Neural progenitor cell (in vitro differentiated cells): ENCODE results near the gene SPR. TPM values are rescaled to one million over a fixed set of nuclear protein-coding genes. Genes with fewer than 3 reads are reported as not detected.

Experiments
- DNase-seq: peaks from one replicate; pipeline ENCODE4 v3.0.0-alpha.2; 2016; ENCODE audit warnings: low spot score
- H2AFZ ChIP-seq: fragments of 200-600 bp; sonication (generic); replicated peaks from 2 replicates; pipeline ENCODE4 v1.6.1; 2016; ENCODE audit warnings: antibody characterized with exemption
- H3F3A ChIP-seq: fragments of 200-600 bp; sonication (generic); 2 replicates; pipeline ENCODE4 v1.6.1; 2016; ENCODE audit warnings: antibody characterized with exemption, low read depth
- H3K27ac ChIP-seq: fragments of 200-600 bp; sonication (generic); 2 replicates; pipeline ENCODE4 v1.5.1; 2016; ENCODE audit warnings: mild to moderate bottlenecking
- H3K27me3 ChIP-seq: fragments of 200-600 bp; sonication (generic); 2 replicates; pipeline ENCODE4 v1.6.1; 2016; ENCODE audit warnings: mild to moderate bottlenecking, moderate library complexity
- H3K36me3 ChIP-seq: fragments of 200-600 bp; sonication (generic); 2 replicates; pipeline ENCODE4 v1.5.1; 2016
- H3K4me1 ChIP-seq: fragments of 200-600 bp; sonication (generic); 2 replicates; pipeline ENCODE4 v1.6.1; 2016; ENCODE audit warnings: mixed run types
- H3K4me2 ChIP-seq: fragments of 200-600 bp; sonication (generic); 2 replicates; pipeline ENCODE4 v1.6.1; 2016
- H3K4me3 ChIP-seq: fragments of 200-600 bp; sonication (generic); 2 replicates; pipeline ENCODE4 v1.5.1; 2016
- H3K79me2 ChIP-seq: fragments of 200-600 bp; sonication (generic); 2 replicates; pipeline ENCODE4 v1.6.1; 2016; ENCODE audit warnings: low read depth
- H3K9ac ChIP-seq: fragments of 200-600 bp; sonication (generic); 2 replicates; pipeline ENCODE4 v1.6.1; 2016
- H3K9me3 ChIP-seq: fragments of 200-600 bp; sonication (generic); 2 replicates; pipeline ENCODE4 v1.5.1; 2016; ENCODE audit warnings: low read depth
- H4K20me1 ChIP-seq: fragments of 200-600 bp; sonication (generic); 2 replicates; pipeline ENCODE4 v1.6.1; 2016; ENCODE audit warnings: low read depth
- H3K27ac Mint-ChIP-seq: 3 replicates; pipeline ENCODE4 v1.8.0; 2021; ENCODE audit warnings: mixed read lengths
- H3K27me3 Mint-ChIP-seq: 2 replicates; pipeline ENCODE4 v1.8.0; 2022; ENCODE audit warnings: low read depth, mild to moderate bottlenecking, inconsistent platforms, moderate library complexity, mixed read lengths; ENCODE audit not compliant: insufficient read depth
- H3K36me3 Mint-ChIP-seq: 3 replicates; pipeline ENCODE4 v1.8.0; 2021; ENCODE audit warnings: mixed read lengths
- H3K4me1 Mint-ChIP-seq: 3 replicates; pipeline ENCODE4 v1.8.0; 2021; ENCODE audit warnings: mixed read lengths
- H3K4me3 Mint-ChIP-seq: 3 replicates; pipeline ENCODE4 v1.8.0; 2021; ENCODE audit warnings: mild to moderate bottlenecking, moderate library complexity, mixed read lengths
- H3K9me3 Mint-ChIP-seq: 3 replicates; pipeline ENCODE4 v1.8.0; 2020; ENCODE audit warnings: mixed read lengths
- CTCF ChIP-seq: fragments of 200-600 bp; sonication (generic); IDR thresholded peaks from 2 replicates; pipeline ENCODE4 v1.5.1; 2017; ENCODE audit warnings: antibody characterized with exemption, mild to moderate bottlenecking
- EZH2 ChIP-seq: fragments of 200-600 bp; sonication (generic); IDR thresholded peaks from 2 replicates; pipeline ENCODE4 v1.6.1; 2017; ENCODE audit warnings: antibody characterized with exemption, mild to moderate bottlenecking, moderate library complexity
- EZH2phosphoT487 ChIP-seq: fragments of 200-600 bp; sonication (generic); IDR thresholded peaks from 2 replicates; pipeline ENCODE4 v1.6.1; 2017; ENCODE audit warnings: antibody characterized with exemption
- total RNA-seq: library from RNA; depleted of rRNA; stranded (reverse); fragments of >200 nt; gene quantifications from 2 replicates; pipeline ENCODE4 v1.2.3, GENCODE V29; 2015; ENCODE audit warnings: low replicate concordance

SPR gene
- total RNA-seq, 1 donor from 2014 or later, result 2.2 TPM

GRCh38 chr2:72926811-72927465, 39.7 kb downstream of the SPR start:
- Histone ChIP-seq H4K20me1 (peaks cover 73% of the 10 kb centered on the region), H3K9me3 (no peaks in the 10 kb centered on the region), H2AFZ (no peak overlapping the region), H3K9ac (no peak overlapping the region), H3K4me1 (peaks cover 25% of the 10 kb centered on the region), H3K4me2 (no peak overlapping the region), H3K4me3 (no peak overlapping the region), H3K79me2 (no peaks in the 10 kb centered on the region), H3K27me3 (peaks cover 100% of the 10 kb centered on the region), H3K36me3 (no peaks in the 10 kb centered on the region), H3F3A (peaks cover 24% of the 10 kb centered on the region), H3K27ac (no peak overlapping the region)
- Mint-ChIP-seq H3K27me3 (peaks cover 24% of the 10 kb centered on the region), H3K4me1 (peaks cover 2% of the 10 kb centered on the region), H3K36me3 (no peaks in the 10 kb centered on the region), H3K4me3 (no peak overlapping the region), H3K27ac (no peak overlapping the region), H3K9me3 (peaks cover under 1% of the 10 kb centered on the region)
- no peak for TF ChIP-seq EZH2phosphoT487
- no peak for TF ChIP-seq EZH2
- no peak for TF ChIP-seq CTCF
- no peak for DNase-seq

GRCh38 chr2:72927619-72928550, 40.7 kb downstream of the SPR start:
- H2AFZ ChIP-seq, result no peak overlapping the region
- no peak overlapping the region for H3K4me3 Mint-ChIP-seq
- no peak overlapping the region for H3K27ac Mint-ChIP-seq
- no peaks in the 10 kb centered on the region for H3K9me3 Mint-ChIP-seq
- no peak overlapping the region for H3K9ac ChIP-seq
- H3K27me3 Mint-ChIP-seq, result peaks cover 15% of the 10 kb centered on the region
- H3K36me3 ChIP-seq, result no peaks in the 10 kb centered on the region
- H3K4me1 ChIP-seq, result peaks cover 25% of the 10 kb centered on the region
- peaks cover 24% of the 10 kb centered on the region for H3F3A ChIP-seq
- no peak overlapping the region for H3K4me2 ChIP-seq
- TF ChIP-seq EZH2 (no peak), CTCF (no peak), EZH2phosphoT487 (no peak)
- no peaks in the 10 kb centered on the region for H3K36me3 Mint-ChIP-seq
- H3K79me2 ChIP-seq, result no peaks in the 10 kb centered on the region
- H3K9me3 ChIP-seq, result no peaks in the 10 kb centered on the region
- peaks cover 2% of the 10 kb centered on the region for H3K4me1 Mint-ChIP-seq
- peaks cover 63% of the 10 kb centered on the region for H4K20me1 ChIP-seq
- peaks cover 100% of the 10 kb centered on the region for H3K27me3 ChIP-seq
- no peak overlapping the region for H3K4me3 ChIP-seq
- DNase-seq, result no peak
- H3K27ac ChIP-seq, result no peak overlapping the region

DNA sequence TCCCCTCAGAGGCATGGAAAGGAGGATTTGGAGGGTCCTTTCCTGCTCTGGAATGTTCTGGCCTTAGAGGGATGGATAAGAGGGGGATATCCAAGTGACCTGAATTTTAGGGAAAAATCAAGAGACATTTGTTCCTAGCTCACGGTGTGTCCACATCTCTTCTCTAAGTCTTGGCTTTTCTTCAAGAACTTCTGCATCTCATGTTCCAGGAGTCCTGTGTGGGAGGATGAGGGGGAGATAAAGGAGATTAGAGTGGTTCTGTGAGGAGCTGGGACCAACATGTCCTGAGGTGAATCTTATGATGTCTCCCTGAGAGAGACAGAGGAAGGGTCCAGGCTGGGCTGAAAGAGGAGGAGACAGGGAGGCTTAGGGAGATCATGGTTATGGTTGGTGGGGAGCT, 41.8 kb downstream of the SPR start:
- Histone ChIP-seq H3F3A (peaks cover 19% of the 10 kb centered on the region), H3K4me1 (peaks cover 21% of the 10 kb centered on the region), H4K20me1 (peaks cover 52% of the 10 kb centered on the region), H3K4me3 (no peak overlapping the region), H2AFZ (no peak overlapping the region), H3K4me2 (no peak overlapping the region), H3K9ac (no peak overlapping the region), H3K27me3 (peaks cover 99% of the 10 kb centered on the region), H3K9me3 (no peaks in the 10 kb centered on the region), H3K36me3 (no peaks in the 10 kb centered on the region), H3K27ac (no peak overlapping the region), H3K79me2 (no peaks in the 10 kb centered on the region)
- Mint-ChIP-seq H3K27me3 (peaks cover 3% of the 10 kb centered on the region), H3K36me3 (no peaks in the 10 kb centered on the region), H3K4me1 (no peaks in the 10 kb centered on the region), H3K9me3 (no peaks in the 10 kb centered on the region), H3K27ac (no peak overlapping the region), H3K4me3 (no peak overlapping the region)
- TF ChIP-seq EZH2phosphoT487 (no peak), CTCF (no peak), EZH2 (no peak)
- no peak for DNase-seq
